Measurements from ENCODE around the gene TGM6.
"Not testable (repeated sequence)": the region's sequence is repeated elsewhere in the genome, so short reads cannot be mapped to it uniquely, and the experiment has no call there.

The TGM6 gene

GRCh38 chr20:2398449-2398848 lies 17.7 kb downstream of the TGM6 start:
- DNase-seq (ENCODE audit: low read depth in 2 of 2): no peak

- DNase-seq (ENCODE audit: low read depth in 2 of 2): no peak
Measured at GRCh38 chr20:2399390-2399789, 18.7 kb downstream of the TGM6 start.

DNA sequence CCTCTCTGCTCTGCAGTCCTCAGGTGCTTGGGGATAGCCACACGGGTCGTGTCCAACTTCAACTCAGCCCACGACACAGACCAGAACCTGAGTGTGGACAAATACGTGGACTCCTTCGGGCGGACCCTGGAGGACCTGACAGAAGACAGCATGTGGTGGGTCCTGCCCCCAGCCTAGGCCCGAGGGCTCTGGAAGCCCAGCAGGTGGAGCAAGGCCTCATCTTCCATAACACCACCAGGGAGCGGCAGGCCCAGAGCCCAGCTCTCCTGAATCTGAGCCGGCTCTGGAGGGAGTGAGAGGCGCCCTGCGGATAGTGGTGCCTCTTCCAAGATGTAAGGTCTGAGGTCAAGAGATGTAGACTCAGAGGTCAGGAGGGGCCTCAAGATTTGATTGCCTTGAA lies 19.6 kb downstream of the TGM6 start:
- DNase-seq (ENCODE audit: low read depth in 2 of 2): no peak

- no peak for DNase-seq (ENCODE audit: low read depth in 2 of 2)
Measured at GRCh38 chr20:2401527-2401926, 20.8 kb downstream of the TGM6 start.

GRCh38 chr20:2402271-2402980 lies 21.7 kb downstream of the TGM6 start:
- DNase-seq (ENCODE audit: low read depth in 2 of 2): no peak

DNA sequence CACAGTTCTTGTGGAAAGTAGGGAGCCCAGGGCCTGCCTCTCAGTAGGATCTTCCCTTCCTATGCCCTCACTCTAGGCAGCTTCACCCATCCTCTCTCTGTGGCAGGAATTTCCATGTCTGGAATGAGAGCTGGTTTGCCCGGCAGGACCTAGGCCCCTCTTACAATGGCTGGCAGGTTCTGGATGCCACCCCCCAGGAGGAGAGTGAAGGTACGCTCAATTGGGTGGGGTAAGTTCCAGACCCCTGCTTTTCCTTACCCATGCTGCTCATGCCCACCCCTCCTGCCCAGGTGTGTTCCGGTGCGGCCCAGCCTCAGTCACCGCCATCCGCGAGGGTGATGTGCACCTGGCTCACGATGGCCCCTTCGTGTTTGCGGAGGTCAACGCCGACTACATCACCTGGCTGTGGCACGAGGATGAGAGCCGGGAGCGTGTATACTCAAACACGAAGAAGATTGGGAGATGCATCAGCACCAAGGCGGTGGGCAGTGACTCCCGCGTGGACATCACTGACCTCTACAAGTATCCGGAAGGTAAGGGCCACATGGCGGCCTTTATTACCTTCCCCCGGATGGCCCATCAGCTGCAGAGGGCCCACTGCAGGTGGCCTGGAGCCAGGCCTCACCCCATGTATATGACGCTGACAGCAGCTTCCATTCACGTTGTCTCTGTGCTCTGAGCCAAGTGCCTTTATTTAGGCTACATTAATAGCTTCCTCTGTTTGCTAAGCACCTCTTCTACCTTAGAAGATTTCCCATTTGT lies 22.8 kb downstream of the TGM6 start:
- DNase-seq (ENCODE audit: low read depth in 2 of 2): no peak

DNA sequence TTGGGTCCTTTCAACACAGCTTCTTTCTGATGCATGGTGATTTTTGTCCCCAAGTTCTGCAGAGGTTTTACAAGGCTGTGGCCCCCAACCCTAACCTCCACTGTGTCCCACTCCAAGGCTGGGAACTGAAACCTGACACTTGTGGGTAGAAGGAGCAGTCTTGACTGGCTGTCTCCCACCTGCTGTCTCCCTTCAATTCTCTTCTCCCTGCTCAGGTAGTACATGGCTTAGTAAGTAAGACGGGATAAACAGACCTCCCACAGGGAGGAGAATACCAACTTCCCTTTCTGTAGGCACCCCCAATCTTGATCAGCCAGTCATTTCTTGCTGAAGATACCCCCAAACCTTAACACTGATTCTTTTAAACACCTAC lies 25.0 kb downstream of the TGM6 start:
- DNase-seq (ENCODE audit: low read depth in 2 of 2): no peak

DNA sequence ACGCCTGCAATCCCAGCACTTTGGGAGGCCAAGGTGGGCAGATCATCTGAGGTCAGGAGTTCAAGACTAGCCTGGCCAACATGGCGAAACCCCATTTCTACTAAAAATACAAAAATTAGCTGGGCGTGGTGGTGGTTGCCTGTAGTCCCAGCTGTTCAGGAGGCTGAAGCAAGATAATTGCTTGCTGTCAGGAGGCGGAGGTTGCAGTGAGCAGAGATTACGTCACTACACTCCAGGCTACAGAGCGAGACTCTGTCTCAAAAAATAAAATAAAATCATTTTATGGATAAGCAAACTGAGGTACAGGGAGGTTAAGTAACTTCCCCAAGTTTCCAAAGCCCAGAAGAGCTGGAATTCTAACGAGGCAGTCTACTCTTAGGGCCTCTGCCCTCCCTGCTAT lies 26.7 kb downstream of the TGM6 start:
- DNase-seq (ENCODE audit: low read depth in 2 of 2): not testable (repeated sequence)

- no peak for DNase-seq (ENCODE audit: low read depth in 2 of 2)
Measured at GRCh38 chr20:2408111-2408510, 27.4 kb downstream of the TGM6 start.

DNA sequence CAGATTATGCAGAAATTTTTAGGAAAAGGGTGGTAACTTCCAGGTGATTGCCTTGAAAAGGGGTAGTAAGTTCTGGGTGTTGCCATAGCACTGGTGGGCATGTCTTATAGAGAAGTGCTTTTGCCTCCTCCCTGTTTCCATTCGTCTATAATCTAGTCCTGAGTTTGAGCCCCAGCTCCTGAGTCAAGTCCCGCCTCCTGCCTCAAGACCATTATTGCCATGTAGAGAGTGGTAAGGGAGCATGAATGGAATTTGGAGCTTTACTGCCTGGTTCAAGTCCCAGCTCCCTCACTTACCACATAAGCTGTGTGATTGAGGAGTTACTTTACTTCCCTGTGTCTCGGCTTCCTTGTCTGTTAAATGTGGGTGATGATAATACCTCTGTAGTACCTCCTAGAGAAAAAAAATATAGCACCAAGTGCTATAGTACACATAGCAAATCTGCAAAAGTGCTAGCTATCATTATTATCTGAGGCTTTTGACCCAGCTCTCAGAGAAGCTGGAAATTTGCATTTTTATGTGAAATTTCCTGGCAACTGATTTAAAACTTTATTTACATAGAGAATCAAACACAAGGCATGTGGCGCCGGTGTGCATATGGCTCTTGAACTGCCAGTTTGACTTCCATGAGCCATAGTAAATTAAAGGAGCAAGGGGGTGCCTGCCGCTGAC lies 36.0 kb downstream of the TGM6 start:
- DNase-seq (ENCODE audit: low read depth in 2 of 2): no peak

- DNase-seq (ENCODE audit: low read depth in 2 of 2): no peak
Measured at GRCh38 chr20:2417213-2417541, 36.5 kb downstream of the TGM6 start.

DNA sequence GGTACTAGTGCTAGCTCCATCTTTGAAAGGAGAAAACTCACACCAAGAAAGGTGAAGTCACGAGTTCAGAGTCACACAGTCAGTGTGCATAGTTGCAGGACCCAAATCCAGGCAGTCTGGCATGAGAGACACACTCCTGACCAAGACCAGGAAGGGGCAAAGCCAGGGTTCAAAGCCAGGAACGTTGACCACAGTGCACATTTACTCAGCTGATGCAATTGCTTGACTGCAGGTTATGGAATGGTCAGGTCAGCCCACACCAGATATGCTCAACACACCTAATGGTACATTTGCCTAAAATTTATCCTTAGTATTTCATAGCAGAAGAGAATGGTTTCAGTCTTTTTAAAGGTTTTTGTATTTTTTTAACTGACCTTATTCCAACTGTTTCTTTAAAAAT lies 37.7 kb downstream of the TGM6 start:
- no peak for DNase-seq (ENCODE audit: low read depth in 2 of 2)

GRCh38 chr20:2420510-2420909 lies 39.8 kb downstream of the TGM6 start:
- DNase-seq (ENCODE audit: low read depth in 2 of 2): no peak

DNA sequence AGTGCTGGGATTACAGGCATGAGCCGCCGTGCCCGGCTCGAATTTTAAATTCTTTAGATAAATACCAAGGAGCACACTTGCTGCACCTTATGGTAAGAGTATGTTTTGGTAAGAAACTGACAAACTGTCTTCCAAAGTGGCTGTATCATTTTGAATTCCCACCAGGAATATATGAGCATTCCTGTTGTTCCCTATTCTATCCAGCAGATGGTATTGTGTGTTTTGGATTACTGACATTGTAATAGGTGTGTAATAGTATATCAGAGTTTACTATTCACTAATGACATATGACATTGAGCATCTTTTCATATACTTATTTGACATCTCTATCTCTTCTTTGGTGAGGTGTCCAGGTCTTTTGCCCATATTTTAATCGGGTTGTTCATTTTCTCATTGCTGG lies 40.5 kb downstream of the TGM6 start:
- DNase-seq (ENCODE audit: low read depth in 2 of 2): no peak

- no peak for DNase-seq (ENCODE audit: low read depth in 2 of 2)
Measured at GRCh38 chr20:2429051-2429450, 48.4 kb downstream of the TGM6 start.

DNA sequence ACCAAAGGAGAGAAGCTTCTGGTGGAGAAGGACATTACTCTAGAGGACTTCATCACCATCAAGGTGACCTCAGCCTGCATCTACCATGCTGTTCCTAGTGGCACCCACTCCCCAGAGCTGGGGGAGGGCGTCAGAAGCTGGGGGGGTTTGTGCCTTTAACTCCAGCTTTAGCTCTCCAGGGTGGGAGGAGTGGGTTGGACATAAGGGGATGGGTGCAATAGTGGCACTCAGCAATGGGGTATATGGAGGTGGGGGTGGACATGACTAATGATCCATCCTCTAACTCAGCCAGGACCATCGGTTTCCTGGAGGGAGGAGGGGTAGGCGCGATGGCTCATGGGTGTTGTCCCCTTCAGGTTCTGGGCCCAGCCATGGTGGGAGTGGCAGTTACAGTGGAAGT lies 49.8 kb downstream of the TGM6 start:
- DNase-seq (ENCODE audit: low read depth in 2 of 2): no peak

- no peak for DNase-seq (ENCODE audit: low read depth in 2 of 2)
Measured at GRCh38 chr20:2431185-2431584, 50.5 kb downstream of the TGM6 start.

DNA sequence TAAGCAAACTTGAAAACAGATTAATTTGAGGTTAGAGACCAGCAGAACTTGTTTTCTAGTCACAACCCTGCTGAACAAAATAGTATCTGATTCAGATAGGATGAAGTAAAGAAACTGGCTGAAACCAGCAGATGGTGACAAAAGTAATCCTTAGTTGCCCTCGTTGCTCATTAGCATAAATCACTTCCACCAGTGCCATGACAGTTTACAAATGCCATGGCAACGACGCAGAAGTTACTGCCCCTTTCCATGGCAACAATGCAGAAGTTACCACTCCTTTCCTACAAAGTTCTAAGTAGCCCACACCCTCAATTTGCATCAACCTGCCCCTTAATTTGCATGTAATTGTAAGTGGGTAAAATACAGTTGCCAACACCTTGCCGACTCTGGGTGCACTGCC lies 66.1 kb downstream of the TGM6 start:
- no peak for DNase-seq (ENCODE audit: low read depth in 2 of 2)

GRCh38 chr20:2449386-2449785 lies 68.7 kb downstream of the TGM6 start:
- no peak for DNase-seq (ENCODE audit: low read depth in 2 of 2)

DNA sequence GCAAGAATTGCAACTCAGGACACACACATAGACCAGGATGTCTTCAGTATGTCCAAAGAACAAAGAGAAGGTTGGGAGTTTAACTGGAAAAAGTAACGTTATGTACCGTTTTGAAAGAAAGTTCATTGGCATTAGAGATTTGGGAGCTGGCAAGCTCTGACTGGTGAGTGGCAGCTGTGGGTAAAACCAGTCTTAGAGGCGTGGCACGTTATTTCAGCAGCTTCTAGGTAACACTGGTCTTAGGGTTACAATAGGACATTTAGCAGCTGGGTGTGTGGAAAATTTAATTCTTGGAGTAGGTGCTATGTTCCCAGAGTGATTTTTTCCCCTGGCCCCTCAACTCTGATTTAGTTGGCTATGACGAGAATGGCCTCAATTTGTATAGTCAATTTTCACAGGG lies 70.7 kb downstream of the TGM6 start:
- DNase-seq (ENCODE audit: low read depth in 2 of 2): no peak

- DNase-seq (ENCODE audit: low read depth in 2 of 2): peak in 1 of 2 donors; percentile 11
Measured at GRCh38 chr20:2451939-2452732, 71.4 kb downstream of the TGM6 start.

DNA sequence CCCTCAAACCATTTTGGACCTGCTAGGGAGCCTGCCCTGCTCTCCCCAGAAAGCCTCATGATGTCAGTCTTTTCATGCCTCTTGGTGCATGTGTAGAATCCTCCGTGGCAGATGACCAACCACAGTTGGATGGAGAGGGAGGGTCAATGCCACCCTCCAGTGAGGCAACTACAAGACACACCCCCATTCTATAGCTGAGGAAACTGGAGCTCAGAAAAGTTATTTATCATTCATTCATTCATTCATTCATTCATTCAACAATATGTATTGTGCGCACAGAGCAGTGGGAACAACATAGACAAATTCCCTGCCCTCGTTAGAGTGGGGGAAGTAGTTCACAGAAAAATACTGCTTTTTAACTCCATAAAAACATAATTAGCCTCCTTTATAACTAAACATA lies 73.1 kb downstream of the TGM6 start:
- no peak for DNase-seq (ENCODE audit: low read depth in 2 of 2)
